ENCODE data around the gene IGFL4.

The IGFL4 gene

DNA sequence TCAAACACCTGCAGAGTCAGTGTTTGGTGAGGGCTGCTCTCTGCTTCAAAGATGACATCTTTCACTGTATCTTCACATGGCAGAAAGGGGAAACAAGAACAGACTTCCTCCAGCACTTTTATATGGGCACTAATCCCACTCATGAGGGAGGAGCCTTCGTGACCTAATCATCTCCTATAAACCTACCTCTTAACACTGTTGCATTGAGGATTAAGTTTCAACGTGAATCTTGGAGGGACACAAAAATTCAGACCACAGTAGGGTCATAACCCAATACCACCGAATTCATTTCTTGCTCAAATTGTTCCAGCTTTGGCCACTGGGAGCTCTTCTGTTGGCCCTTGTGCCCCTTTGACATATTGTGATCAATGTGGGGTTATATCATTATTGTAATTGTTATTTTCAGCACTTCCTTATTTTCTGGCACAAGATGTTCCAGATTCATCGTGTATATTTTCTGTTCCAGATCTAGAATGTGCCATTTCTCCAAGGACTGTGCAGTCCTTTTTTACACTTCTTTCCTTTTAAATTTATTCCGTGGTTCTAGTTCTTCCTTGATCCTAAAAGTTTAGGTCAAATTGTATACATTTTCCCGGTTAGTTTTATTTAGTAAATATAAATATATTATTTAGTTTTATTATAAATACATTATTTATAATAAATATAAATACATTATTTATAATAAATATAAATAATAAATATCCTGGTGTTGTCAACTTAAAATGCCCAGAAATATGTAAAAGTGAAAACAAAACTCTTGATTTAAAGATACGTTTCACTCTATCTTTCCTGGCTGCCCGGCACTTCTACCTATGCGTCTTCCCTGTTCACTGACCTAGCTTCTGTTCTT is 35.5 kb upstream of the IGFL4 start:
- TF ChIP-seq REST (IDR thresholded peaks at IDR 0.05; ENCODE audit: low read depth) (no peak), CREB1 (IDR thresholded peaks at IDR 0.05; ENCODE audit: low read depth) (no peak), TCF12 (IDR thresholded peaks at IDR 0.05; ENCODE audit: low read depth) (no peak), FOXM1 (IDR thresholded peaks at IDR 0.05; ENCODE audit: borderline replicate concordance, low read depth) (no peak)

DNA sequence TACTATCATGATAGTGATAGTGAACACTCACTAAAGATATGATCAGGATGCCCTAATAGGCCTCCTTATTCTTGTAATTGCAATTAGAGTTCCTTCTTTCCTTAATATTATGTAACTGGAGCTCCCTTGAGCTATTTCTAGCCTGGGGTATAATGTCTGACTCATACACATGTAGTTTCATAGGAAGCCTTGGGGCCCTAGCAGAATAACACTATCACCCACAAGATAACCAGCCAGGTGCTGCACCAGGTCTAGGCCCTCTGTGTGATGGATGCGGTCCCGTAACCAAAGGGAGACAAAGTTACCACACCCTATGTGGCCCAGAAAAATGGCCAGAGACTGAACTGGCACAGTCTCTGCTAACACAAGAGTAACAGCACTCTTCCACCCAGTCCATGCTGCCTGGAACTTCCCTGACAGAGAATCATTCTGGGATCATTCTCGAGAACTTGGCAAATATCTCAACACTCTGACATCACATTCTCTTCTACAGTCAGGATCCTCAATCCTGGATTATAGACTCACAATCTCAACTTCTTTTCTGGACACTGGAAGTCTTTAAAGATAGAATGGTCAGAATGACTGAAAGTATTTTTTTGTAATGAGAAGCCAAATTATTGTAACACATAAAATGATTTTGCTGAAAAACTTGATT is 32.6 kb upstream of the IGFL4 start:
- no peak for TF ChIP-seq RAD21 (IDR thresholded peaks at IDR 0.05; ENCODE audit: low read depth)
- no peak for TF ChIP-seq EGR1 (IDR thresholded peaks at IDR 0.05)
- TF ChIP-seq CEBPB (IDR thresholded peaks at IDR 0.05) = no peak
- no peak for TF ChIP-seq EP300 (IDR thresholded peaks at IDR 0.05; ENCODE audit: borderline replicate concordance)
- TF ChIP-seq YY1 (IDR thresholded peaks at IDR 0.05; ENCODE audit: low read depth) = no peak
- TF ChIP-seq TEAD4 (IDR thresholded peaks at IDR 0.05) = no peak
- no peak for TF ChIP-seq REST (IDR thresholded peaks at IDR 0.05; ENCODE audit: low read depth)
- TF ChIP-seq NFIC (IDR thresholded peaks at IDR 0.05) = no peak
- TF ChIP-seq TAF1 (IDR thresholded peaks at IDR 0.05; ENCODE audit: low read depth) = no peak
- TF ChIP-seq USF1 (IDR thresholded peaks at IDR 0.05) = no peak
- no peak for TF ChIP-seq FOXM1 (IDR thresholded peaks at IDR 0.05; ENCODE audit: borderline replicate concordance, low read depth)
- TF ChIP-seq TCF12 (IDR thresholded peaks at IDR 0.05; ENCODE audit: low read depth) = no peak

GRCh38 chr19:46069806-46070341 is 29.1 kb upstream of the IGFL4 start:
- TF ChIP-seq TAF1 (IDR thresholded peaks at IDR 0.05; ENCODE audit: low read depth) (no peak), USF1 (IDR thresholded peaks at IDR 0.05) (no peak), RAD21 (IDR thresholded peaks at IDR 0.05; ENCODE audit: low read depth) (no peak), YY1 (IDR thresholded peaks at IDR 0.05; ENCODE audit: low read depth) (no peak), TCF12 (IDR thresholded peaks at IDR 0.05; ENCODE audit: low read depth) (no peak), CREB1 (IDR thresholded peaks at IDR 0.05; ENCODE audit: low read depth) (no peak), EP300 (IDR thresholded peaks at IDR 0.05; ENCODE audit: borderline replicate concordance) (no peak), ZBTB7A (IDR thresholded peaks at IDR 0.05; ENCODE audit: low read depth) (no peak), CEBPB (IDR thresholded peaks at IDR 0.05) (no peak), FOXM1 (IDR thresholded peaks at IDR 0.05; ENCODE audit: borderline replicate concordance, low read depth) (no peak), TEAD4 (IDR thresholded peaks at IDR 0.05) (no peak), EGR1 (IDR thresholded peaks at IDR 0.05) (no peak), NFIC (IDR thresholded peaks at IDR 0.05) (no peak), REST (IDR thresholded peaks at IDR 0.05; ENCODE audit: low read depth) (no peak)

DNA sequence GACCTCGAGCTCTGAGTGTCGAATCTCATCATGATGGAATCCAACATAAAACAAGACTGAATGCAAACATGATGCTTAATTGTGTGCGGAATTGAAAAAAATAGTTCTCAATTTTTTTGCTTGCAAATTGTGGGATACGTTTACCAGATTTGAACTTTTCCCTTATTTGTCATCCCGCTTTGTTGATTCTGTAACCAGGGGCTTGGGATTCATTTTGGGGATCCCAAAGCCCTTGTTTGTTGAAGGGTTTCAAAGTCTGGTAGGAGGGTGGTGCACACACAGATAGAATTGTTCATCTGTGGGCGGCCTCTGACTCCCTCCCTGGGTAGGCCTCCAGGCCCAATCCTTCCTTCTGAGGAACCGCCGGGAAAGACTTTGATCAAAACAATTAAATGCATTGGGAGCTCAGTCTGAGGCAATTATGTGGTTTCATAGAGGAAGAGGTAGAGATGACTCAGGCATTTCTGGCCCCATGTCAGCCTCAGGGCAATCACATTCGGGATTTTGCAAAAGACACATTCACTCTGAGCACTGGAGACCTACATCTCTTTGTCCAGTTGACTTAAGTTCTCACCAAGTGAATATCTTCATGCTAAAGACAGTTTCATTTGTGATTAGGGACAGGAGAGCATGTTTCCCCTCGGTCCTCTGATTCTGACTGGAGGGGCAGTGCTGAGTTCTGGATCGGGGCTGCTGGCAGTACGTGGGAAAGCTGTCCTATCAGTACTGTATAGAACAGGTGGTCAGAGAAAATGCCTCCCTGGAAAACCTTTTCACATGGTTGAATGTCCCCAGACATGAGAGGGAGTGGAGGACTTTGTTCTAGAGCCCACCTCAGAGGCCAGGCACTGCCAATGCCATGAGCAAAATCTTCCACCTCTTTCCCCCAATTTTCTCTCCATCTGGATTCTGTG is 27.8 kb upstream of the IGFL4 start:
- no peak for TF ChIP-seq TAF1 (IDR thresholded peaks at IDR 0.05; ENCODE audit: low read depth)
- no peak for TF ChIP-seq FOXM1 (IDR thresholded peaks at IDR 0.05; ENCODE audit: borderline replicate concordance, low read depth)
- no peak for TF ChIP-seq EP300 (IDR thresholded peaks at IDR 0.05; ENCODE audit: borderline replicate concordance)

All from Ishikawa (cell line).